Osteoblast (primary cell): ENCODE data around the gene SEMA4F. TPM values are rescaled to one million over a fixed set of nuclear protein-coding genes. Genes with fewer than 3 reads are reported as not detected.

ENCODE experiments used
- DNase-seq: peaks from one replicate; pipeline ENCODE4 v3.0.0; 2011; ENCODE audit warnings: low spot score, mixed read lengths; ENCODE audit not compliant: insufficient read length; ENCODE audit errors: missing footprints
- H2AFZ ChIP-seq: 2 replicates; pipeline ENCODE4 v1.6.0; 2011; ENCODE audit warnings: mild to moderate bottlenecking, low read length
- H3K27ac ChIP-seq: 2 replicates; pipeline ENCODE4 v1.5.1; 2011; ENCODE audit warnings: mild to moderate bottlenecking, low read depth, low read length, moderate library complexity
- H3K27me3 ChIP-seq: 2 replicates; pipeline ENCODE4 v1.6.0; 2012; ENCODE audit warnings: mild to moderate bottlenecking, control low read depth, inconsistent platforms, low read length, moderate library complexity; ENCODE audit not compliant: insufficient read depth
- H3K36me3 ChIP-seq: 2 replicates; pipeline ENCODE4 v1.5.1; 2011; ENCODE audit warnings: mild to moderate bottlenecking, low read length, control low read depth, moderate library complexity; ENCODE audit not compliant: insufficient read depth
- H3K4me1 ChIP-seq: 2 replicates; pipeline ENCODE4 v1.5.1; 2011; ENCODE audit warnings: mild to moderate bottlenecking, low read length, control low read depth, moderate library complexity; ENCODE audit not compliant: insufficient read depth
- H3K4me2 ChIP-seq: 2 replicates; pipeline ENCODE4 v1.6.0; 2011; ENCODE audit warnings: mild to moderate bottlenecking, low read length; ENCODE audit not compliant: insufficient read depth
- H3K4me3 ChIP-seq: fragments of 200-600 bp; sonication (generic); 3 replicates; pipeline ENCODE4 v1.5.1; 2012; ENCODE audit warnings: mild to moderate bottlenecking, low read length, inconsistent platforms; ENCODE audit not compliant: insufficient read depth
- H3K79me2 ChIP-seq: 2 replicates; pipeline ENCODE4 v1.6.0; 2012; ENCODE audit warnings: mild to moderate bottlenecking, low read length, control low read depth, inconsistent platforms; ENCODE audit not compliant: insufficient read depth
- H3K9me3 ChIP-seq: 2 replicates; pipeline ENCODE4 v1.5.1; 2011; ENCODE audit warnings: low read depth, low read length, control low read depth
- H4K20me1 ChIP-seq: 2 replicates; pipeline ENCODE4 v1.6.0; 2012; ENCODE audit warnings: mild to moderate bottlenecking, low read length, control low read depth; ENCODE audit not compliant: insufficient read depth
- total RNA-seq: library from RNA; depleted of rRNA; stranded (reverse); fragments of >200 nt; gene quantifications from 2 replicates; pipeline ENCODE4 v1.2.3, GENCODE V29; 2012
- TF ChIP-seq, protein P1 (sequence below): IDR thresholded peaks from 2 replicates; pipeline ENCODE4 v1.5.1; 2011; ENCODE audit warnings: mild to moderate bottlenecking, low read depth, low read length, moderate library complexity; ENCODE audit errors: extremely low read depth

SEMA4F gene
- total RNA-seq, 1 donor, result 7.2 TPM

DNA sequence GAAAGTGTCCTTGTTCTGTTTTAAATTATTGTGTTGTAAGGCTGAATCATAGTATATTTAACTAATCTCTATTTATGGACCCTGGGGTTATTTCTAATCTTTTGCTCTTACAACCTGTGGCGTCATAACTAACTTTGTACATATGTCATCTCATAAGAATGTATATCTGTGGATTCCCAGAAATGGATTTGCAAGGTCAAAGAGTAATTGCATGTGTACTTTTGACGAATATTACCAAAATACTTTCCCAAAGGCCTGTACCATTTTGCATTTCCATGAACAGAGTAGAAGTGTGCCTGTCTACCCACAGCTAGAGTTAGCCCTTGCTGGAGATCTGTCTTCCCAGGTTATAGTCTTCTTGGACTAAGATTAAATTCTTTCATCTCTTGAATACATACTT lies 42.8 kb downstream of the SEMA4F start:
- Histone ChIP-seq H3K27me3 (peaks cover 9% of the 10 kb centered on the region), H3K27ac (peak overlapping the region; percentile 43), H4K20me1 (no peaks in the 10 kb centered on the region), H3K79me2 (no peaks in the 10 kb centered on the region), H2AFZ (no peak overlapping the region), H3K36me3 (no peaks in the 10 kb centered on the region), H3K4me2 (no peak overlapping the region), H3K4me1 (peaks cover 12% of the 10 kb centered on the region), H3K9me3 (no peaks in the 10 kb centered on the region), H3K4me3 (no peak overlapping the region)
- DNase-seq, result no peak
- TF ChIP-seq, protein P1, sequence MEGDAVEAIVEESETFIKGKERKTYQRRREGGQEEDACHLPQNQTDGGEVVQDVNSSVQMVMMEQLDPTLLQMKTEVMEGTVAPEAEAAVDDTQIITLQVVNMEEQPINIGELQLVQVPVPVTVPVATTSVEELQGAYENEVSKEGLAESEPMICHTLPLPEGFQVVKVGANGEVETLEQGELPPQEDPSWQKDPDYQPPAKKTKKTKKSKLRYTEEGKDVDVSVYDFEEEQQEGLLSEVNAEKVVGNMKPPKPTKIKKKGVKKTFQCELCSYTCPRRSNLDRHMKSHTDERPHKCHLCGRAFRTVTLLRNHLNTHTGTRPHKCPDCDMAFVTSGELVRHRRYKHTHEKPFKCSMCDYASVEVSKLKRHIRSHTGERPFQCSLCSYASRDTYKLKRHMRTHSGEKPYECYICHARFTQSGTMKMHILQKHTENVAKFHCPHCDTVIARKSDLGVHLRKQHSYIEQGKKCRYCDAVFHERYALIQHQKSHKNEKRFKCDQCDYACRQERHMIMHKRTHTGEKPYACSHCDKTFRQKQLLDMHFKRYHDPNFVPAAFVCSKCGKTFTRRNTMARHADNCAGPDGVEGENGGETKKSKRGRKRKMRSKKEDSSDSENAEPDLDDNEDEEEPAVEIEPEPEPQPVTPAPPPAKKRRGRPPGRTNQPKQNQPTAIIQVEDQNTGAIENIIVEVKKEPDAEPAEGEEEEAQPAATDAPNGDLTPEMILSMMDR, result no peak

DNA sequence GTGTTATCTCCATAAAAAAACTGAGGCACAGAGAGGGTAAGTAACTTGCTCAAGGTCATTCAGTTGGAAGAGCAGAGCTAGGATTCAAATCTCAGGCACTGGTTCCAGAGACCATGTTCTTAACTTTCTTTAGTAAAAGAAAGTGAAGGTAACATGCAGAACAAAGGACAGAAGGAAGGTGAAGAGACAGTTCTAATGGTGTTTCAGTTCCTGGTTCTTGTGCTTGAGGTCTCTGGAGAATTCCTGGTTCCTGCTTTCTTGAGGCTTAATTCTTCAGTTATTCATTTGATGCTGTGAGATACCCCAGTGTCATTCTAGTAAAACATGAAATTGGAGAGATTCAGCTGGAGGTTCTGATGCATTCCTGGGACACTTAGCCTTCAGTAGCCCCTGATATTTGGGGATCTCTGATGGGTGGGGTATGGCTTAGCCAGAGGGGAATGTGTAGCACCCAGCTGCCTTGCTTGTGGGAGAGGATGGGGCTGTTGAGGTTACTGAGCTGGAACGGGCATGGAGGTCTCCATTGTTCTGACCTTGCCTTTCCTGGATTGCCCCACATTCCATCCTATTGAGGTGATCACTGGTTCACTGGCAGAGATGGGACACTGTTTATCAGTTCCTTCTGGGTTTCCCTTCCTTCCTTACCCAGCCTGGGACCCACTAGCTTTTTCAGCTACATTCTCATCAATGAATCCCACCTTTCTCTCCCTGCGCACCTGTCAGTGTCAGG lies 46.8 kb downstream of the SEMA4F start:
- no peak overlapping the region for H3K4me3 ChIP-seq
- H3K4me2 ChIP-seq, result no peak overlapping the region
- H3K27ac ChIP-seq, result no peak overlapping the region
- TF ChIP-seq, protein P1, result no peak
- no peaks in the 10 kb centered on the region for H4K20me1 ChIP-seq
- H3K36me3 ChIP-seq, result no peaks in the 10 kb centered on the region
- peaks cover 12% of the 10 kb centered on the region for H3K4me1 ChIP-seq
- no peaks in the 10 kb centered on the region for H3K79me2 ChIP-seq
- no peaks in the 10 kb centered on the region for H3K9me3 ChIP-seq
- no peak overlapping the region for H2AFZ ChIP-seq
- peaks cover 6% of the 10 kb centered on the region for H3K27me3 ChIP-seq
- DNase-seq, result no peak

DNA sequence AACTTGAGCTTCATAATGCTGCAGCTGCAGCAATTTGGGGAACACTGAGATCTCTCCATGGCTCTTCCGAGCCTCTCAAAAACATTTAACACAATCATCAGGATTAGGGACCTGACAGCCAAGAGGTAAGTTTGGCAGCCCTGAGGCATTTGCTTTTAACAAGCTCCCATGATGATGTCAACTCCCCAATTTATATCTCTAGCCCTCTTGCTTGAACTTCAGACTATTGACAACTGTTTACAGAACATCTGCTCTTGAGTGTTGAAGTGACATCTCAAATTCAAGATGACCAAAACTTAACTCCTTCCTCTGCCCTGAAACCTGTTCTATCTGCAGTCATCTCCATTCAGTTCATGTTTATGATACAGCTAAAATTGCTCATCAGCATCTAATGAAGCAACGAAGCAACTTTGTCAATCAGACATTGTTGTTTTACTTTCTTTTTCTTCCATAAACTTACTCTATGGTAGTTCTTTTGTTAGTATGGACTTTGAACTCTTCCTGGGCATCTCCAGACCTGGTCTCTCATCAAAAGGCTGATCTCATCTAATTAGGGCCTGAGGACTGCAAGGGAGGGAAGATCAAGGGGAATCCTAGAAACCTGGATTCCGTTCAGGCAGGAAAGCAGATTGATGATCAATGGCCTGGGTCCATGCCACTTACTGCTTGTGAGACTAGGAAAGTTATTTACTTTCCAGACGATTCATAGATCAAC lies 48.1 kb downstream of the SEMA4F start:
- no peak overlapping the region for H2AFZ ChIP-seq
- H3K4me3 ChIP-seq, result no peak overlapping the region
- no peaks in the 10 kb centered on the region for H3K36me3 ChIP-seq
- H3K79me2 ChIP-seq, result no peaks in the 10 kb centered on the region
- H3K27ac ChIP-seq, result no peak overlapping the region
- no peaks in the 10 kb centered on the region for H3K9me3 ChIP-seq
- TF ChIP-seq, protein P1, result no peak
- DNase-seq, result no peak
- H3K27me3 ChIP-seq, result peaks cover 6% of the 10 kb centered on the region
- H4K20me1 ChIP-seq, result no peaks in the 10 kb centered on the region
- no peak overlapping the region for H3K4me2 ChIP-seq
- peaks cover 9% of the 10 kb centered on the region for H3K4me1 ChIP-seq

DNA sequence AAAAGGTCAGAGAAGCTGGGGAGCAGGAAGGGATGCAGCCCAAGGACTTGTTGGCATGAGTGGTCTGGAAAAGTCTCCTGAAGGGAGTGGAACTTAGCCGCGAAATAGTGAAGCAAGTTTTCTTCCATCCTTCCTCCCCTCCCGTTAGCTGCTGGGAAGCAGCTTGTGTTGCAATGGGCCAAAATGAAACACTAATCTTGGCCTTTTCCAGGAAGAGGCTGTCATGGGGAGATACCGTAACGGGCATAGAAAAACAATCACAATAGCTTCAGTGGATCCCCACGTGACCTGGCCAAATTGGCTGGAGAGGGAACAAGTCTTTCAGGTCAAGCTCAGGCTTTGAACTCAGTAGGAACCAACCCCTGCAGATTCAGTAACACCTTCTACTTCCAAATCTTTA lies 49.3 kb downstream of the SEMA4F start:
- Histone ChIP-seq H3K27ac (peak overlapping the region; percentile 61), H3K4me3 (peak overlapping the region; percentile 14), H3K79me2 (no peaks in the 10 kb centered on the region), H3K9me3 (no peaks in the 10 kb centered on the region), H3K4me2 (peak overlapping the region; percentile 45), H3K4me1 (peaks cover 8% of the 10 kb centered on the region), H3K27me3 (peaks cover 6% of the 10 kb centered on the region), H3K36me3 (no peaks in the 10 kb centered on the region), H4K20me1 (no peaks in the 10 kb centered on the region), H2AFZ (peak overlapping the region; percentile 66)
- DNase-seq, result peak; percentile 38
- TF ChIP-seq, protein P1, result no peak
